DND-41 (cell line): ENCODE measurements around the gene ITSN2.

Source experiments
- ATAC-seq: fragments of 200-7000 bp; cut with Tn5 transposase; 3 replicates; pipeline ENCODE4 v1.9.1; 2021; ENCODE audit warnings: low read depth; ENCODE audit not compliant: insufficient read depth
- DNase-seq: peaks from one replicate; pipeline ENCODE4 v3.0.0-alpha.2; 2020
- H2AFZ ChIP-seq: 2 replicates; pipeline ENCODE4 v1.6.0; 2012; ENCODE audit warnings: low read depth, low read length
- H3K27ac ChIP-seq: 2 replicates; pipeline ENCODE4 v1.5.1; 2012; ENCODE audit warnings: low read length, inconsistent platforms
- H3K27me3 ChIP-seq: fragments of 200-600 bp; sonication (generic); 2 replicates; pipeline ENCODE4 v1.6.0; 2012; ENCODE audit warnings: low read length, mild to moderate bottlenecking, inconsistent platforms; ENCODE audit not compliant: insufficient read depth, poor library complexity
- H3K36me3 ChIP-seq: 2 replicates; pipeline ENCODE4 v1.5.1; 2012; ENCODE audit warnings: low read length, inconsistent platforms; ENCODE audit not compliant: insufficient read depth
- H3K4me1 ChIP-seq: 2 replicates; pipeline ENCODE4 v1.5.1; 2012; ENCODE audit warnings: mild to moderate bottlenecking, low read length; ENCODE audit not compliant: insufficient read depth
- H3K4me2 ChIP-seq: 2 replicates; pipeline ENCODE4 v1.6.0; 2012; ENCODE audit warnings: mild to moderate bottlenecking, moderate library complexity, low read length, inconsistent platforms; ENCODE audit not compliant: insufficient read depth
- H3K4me3 ChIP-seq, 2 experiments: fragments of 200-600 bp in 1 of 2; shearing (Covaris generic) in 1 of 2; 2 replicates each; pipeline ENCODE4 v1.5.1; 2012 to 2016; ENCODE audit warnings: inconsistent platforms in 2 of 2, low read length in 2 of 2, mild to moderate bottlenecking in 2 of 2, low read depth in 1 of 2, moderate library complexity in 1 of 2
- H3K79me2 ChIP-seq: 2 replicates; pipeline ENCODE4 v1.6.0; 2012; ENCODE audit warnings: low read length, inconsistent platforms; ENCODE audit not compliant: insufficient read depth
- H3K9ac ChIP-seq: 2 replicates; pipeline ENCODE4 v1.6.0; 2012; ENCODE audit warnings: low read depth, mild to moderate bottlenecking, inconsistent platforms, low read length, moderate library complexity
- H3K9me3 ChIP-seq: 2 replicates; pipeline ENCODE4 v1.5.1; 2012; ENCODE audit warnings: low read length, moderate library complexity, mild to moderate bottlenecking, inconsistent platforms; ENCODE audit not compliant: insufficient read depth, severe bottlenecking
- H4K20me1 ChIP-seq: 2 replicates; pipeline ENCODE4 v1.6.0; 2012; ENCODE audit warnings: low read length; ENCODE audit not compliant: insufficient read depth
- CTCF ChIP-seq: IDR thresholded peaks from 2 replicates; pipeline ENCODE4 v1.5.1; 2012; ENCODE audit warnings: borderline replicate concordance, low read length, moderate library complexity, mild to moderate bottlenecking; ENCODE audit not compliant: poor library complexity, severe bottlenecking; ENCODE audit errors: extremely low read depth
- EZH2 ChIP-seq: IDR thresholded peaks from 3 replicates; pipeline ENCODE4 v1.6.1; 2012; ENCODE audit warnings: borderline replicate concordance, low read depth, mild to moderate bottlenecking, moderate library complexity, low read length, inconsistent platforms; ENCODE audit not compliant: severe bottlenecking

ITSN2 gene

GRCh38 chr2:24272161-24272802, 88.1 kb downstream of the ITSN2 start:
- Histone ChIP-seq H3K4me3 (no peak overlapping the region), H3K9ac (no peak overlapping the region), H3K27me3 (no peaks in the 10 kb centered on the region), H3K4me2 (no peak overlapping the region), H3K79me2 (no peaks in the 10 kb centered on the region), H3K4me1 (no peaks in the 10 kb centered on the region), H4K20me1 (no peaks in the 10 kb centered on the region), H2AFZ (no peak overlapping the region), H3K9me3 (no peaks in the 10 kb centered on the region), H3K27ac (no peak overlapping the region), H3K36me3 (peaks cover 49% of the 10 kb centered on the region)
- TF ChIP-seq CTCF: no peak
- no peak for TF ChIP-seq EZH2
- ATAC-seq: no peak
- DNase-seq: no peak

GRCh38 chr2:24269265-24269664, 91.1 kb downstream of the ITSN2 start:
- peaks cover 37% of the 10 kb centered on the region for H3K36me3 ChIP-seq
- no peak for TF ChIP-seq EZH2
- no peak for TF ChIP-seq CTCF

GRCh38 chr2:24265212-24265611, 95.1 kb downstream of the ITSN2 start:
- H3K36me3 ChIP-seq: peaks cover 27% of the 10 kb centered on the region
- TF ChIP-seq CTCF: no peak
- no peak for TF ChIP-seq EZH2
- H3K4me1 ChIP-seq: no peaks in the 10 kb centered on the region
- H3K9ac ChIP-seq: no peak overlapping the region
- DNase-seq: no peak
- no peaks in the 10 kb centered on the region for H3K79me2 ChIP-seq
- no peak overlapping the region for H3K27ac ChIP-seq
- H3K4me3 ChIP-seq: no peak overlapping the region
- no peak for ATAC-seq
- H3K27me3 ChIP-seq: no peaks in the 10 kb centered on the region
- no peak overlapping the region for H3K4me2 ChIP-seq
- H4K20me1 ChIP-seq: no peaks in the 10 kb centered on the region
- no peak overlapping the region for H2AFZ ChIP-seq
- H3K9me3 ChIP-seq: no peaks in the 10 kb centered on the region

More at GRCh38 chr2:24269265-24269664, 91.1 kb downstream of the ITSN2 start:
- Histone ChIP-seq H3K27me3 (no peaks in the 10 kb centered on the region), H3K9ac (no peak overlapping the region), H3K9me3 (no peaks in the 10 kb centered on the region), H2AFZ (no peak overlapping the region), H4K20me1 (no peaks in the 10 kb centered on the region), H3K27ac (no peak overlapping the region), H3K4me3 (no peak overlapping the region), H3K4me1 (no peaks in the 10 kb centered on the region), H3K79me2 (no peaks in the 10 kb centered on the region), H3K4me2 (no peak overlapping the region)
- ATAC-seq: no peak
- DNase-seq: no peak
